ENCODE measurements around the gene ARHGEF10L. TPM values are rescaled to one million over a fixed set of nuclear protein-coding genes. Genes with fewer than 3 reads are reported as not detected.

The ARHGEF10L gene
- total RNA-seq, 1 donor from 2014 or later = not detected

GRCh38 chr1:17588048-17588871 lies 48.8 kb downstream of the ARHGEF10L start:
- intact Hi-C loops (cut with micrococcal nuclease) = no loop called here

DNA sequence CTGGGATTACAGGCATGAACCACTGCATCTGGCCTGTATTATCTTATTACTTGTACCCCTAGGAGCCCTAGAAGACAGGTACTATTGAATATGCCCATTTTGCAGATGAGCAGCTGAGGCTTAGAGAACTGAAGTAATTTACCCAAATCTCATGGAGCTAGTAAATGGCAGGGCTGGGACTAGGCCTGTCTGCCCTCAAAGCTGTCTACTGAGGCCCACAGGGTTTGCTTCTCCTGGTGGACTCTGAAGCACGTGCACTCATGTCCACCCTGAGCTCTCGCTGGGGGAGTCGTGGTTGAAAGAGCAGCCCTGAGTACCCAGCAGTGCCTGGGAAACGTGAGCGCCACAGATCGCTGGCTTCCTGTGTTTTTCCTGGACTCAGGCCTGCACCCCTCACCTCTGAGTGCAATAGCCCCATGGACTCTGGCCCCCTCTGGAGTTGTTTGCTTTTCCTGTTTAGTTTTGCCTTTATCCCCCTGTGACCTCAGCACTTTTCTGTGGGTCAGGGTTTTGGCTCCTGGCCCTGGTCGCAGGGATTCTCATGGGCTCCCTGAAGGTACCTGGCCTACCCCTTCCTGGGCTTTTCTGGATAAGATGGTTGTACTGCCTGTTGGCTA lies 52.4 kb downstream of the ARHGEF10L start:
- intact Hi-C loops (cut with micrococcal nuclease) = no loop called here

GRCh38 chr1:17594026-17594425 lies 54.5 kb downstream of the ARHGEF10L start:
- intact Hi-C loops (cut with micrococcal nuclease) = no loop called here

GRCh38 chr1:17594690-17595601 lies 55.4 kb downstream of the ARHGEF10L start:
- intact Hi-C loops (cut with micrococcal nuclease) = no loop called here

DNA sequence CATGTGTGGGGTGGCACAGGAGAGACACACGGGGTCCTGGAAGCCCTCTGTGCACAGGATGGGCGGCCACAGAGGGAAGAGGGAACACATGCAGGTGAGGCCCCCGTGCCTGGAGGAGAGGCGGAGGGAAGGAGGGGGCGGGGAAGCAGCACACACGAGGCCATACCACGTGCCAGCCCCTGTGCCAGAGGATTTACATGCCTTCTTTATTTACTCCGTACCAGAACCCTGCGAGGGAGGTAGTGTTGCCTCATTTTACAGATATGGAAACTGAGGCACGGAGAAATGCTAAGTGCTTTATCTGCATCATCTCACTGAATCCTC lies 56.1 kb downstream of the ARHGEF10L start:
- intact Hi-C loops (cut with micrococcal nuclease) = no loop called here

DNA sequence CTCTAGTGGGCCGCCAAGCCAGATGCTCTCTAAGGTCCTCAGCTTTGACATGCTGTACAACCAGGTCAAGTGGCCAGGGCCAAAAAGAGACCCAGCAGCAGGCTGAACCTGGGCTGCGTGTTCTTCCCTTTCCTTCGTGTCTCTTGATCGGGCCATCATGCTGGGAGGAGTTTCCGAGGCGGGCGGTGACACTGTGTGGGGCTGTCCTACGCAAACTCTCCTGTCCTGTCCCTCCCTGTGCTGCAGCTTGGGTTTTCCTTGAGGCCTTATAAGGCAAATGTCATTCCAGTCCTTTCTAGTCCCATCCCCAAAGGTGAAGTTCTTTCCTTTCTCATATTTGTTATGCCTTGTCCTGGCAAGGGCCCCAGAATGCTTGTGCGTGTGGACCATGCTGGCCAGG lies 56.7 kb downstream of the ARHGEF10L start:
- intact Hi-C loops (cut with micrococcal nuclease) = no loop called here

- intact Hi-C loops (cut with micrococcal nuclease) = no loop called here
These were observed 57.4 kb downstream of the ARHGEF10L start for GRCh38 chr1:17596651-17597509.

DNA sequence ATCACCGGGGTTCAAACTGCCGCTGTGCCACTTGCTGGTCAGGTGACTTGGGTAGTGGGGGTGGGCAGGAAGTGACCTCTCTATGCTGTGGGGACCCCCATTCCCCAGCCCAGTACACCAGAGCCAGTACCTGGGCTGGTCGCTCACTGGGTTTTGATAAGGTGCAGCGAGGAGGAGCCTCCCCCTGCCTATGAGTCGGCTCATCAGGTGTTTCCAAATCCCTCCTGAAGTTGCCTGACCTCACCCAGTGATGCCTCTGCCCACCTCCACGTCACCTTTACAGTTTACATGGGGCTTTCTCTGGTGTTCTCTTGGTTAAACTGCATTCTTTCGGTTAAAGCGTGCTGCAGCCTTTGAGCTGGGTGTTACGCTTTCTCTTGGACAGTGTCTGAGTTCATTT lies 58.2 kb downstream of the ARHGEF10L start:
- intact Hi-C loops (cut with micrococcal nuclease) = no loop called here

- intact Hi-C loops (cut with micrococcal nuclease) = no loop called here
These were observed 58.8 kb downstream of the ARHGEF10L start for GRCh38 chr1:17598251-17598650.

DNA sequence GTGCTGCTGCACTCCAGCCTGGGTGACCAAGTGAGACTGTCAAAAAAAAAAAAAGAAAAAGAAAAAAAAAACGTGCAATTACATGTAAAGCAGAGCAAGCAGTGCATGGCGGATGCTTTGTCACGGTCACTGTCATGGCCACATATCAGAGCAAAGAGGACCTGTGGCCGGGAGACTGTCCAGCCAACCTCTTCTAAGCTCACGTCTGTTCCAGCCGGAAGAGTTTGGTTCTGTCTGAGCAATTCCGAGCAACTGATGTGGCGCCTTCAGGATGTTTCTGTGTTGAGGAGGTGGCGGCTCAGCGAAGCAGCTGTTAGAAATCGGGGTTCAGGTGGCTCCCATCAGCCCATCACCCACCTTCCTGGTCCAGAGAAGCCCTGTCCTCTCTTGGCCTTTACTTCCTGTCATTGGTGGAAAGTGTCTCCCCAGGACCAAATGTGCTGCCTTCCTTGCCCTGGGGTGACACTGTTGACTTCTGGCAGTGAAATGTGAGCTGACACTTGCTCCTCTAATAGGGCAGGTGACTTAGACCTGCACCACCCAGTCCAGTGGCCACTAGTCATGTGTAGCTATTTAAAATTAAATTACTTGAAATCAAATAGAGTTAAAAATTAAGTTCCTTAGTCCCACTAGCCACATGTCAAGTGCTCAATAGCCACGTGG lies 59.9 kb downstream of the ARHGEF10L start:
- intact Hi-C loops (cut with micrococcal nuclease) = no loop called here

DNA sequence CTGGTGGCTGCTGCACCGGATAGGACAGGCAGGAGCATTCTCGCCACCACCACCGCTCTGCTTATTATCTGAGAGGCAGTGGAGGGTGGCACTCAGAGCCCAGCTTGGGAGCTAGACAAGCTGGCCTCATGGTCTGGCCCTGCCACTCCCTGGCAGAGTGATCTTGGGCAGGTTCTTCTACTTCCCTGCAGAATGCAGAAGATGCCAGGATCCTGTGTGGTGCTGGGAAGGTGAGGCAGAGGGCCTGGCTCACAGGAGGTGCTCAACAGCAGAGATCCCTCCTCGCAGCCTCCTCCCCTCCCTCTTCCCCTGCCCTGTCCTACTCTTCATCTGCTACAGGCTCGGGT lies 60.4 kb downstream of the ARHGEF10L start:
- intact Hi-C loops (cut with micrococcal nuclease) = no loop called here

GRCh38 chr1:17600321-17600720 lies 60.8 kb downstream of the ARHGEF10L start:
- intact Hi-C loops (cut with micrococcal nuclease) = no loop called here

GRCh38 chr1:17601643-17602382 lies 62.3 kb downstream of the ARHGEF10L start:
- intact Hi-C loops (cut with micrococcal nuclease) = no loop called here

GRCh38 chr1:17603091-17603841 lies 63.8 kb downstream of the ARHGEF10L start:
- intact Hi-C loops (cut with micrococcal nuclease) = no loop called here

DNA sequence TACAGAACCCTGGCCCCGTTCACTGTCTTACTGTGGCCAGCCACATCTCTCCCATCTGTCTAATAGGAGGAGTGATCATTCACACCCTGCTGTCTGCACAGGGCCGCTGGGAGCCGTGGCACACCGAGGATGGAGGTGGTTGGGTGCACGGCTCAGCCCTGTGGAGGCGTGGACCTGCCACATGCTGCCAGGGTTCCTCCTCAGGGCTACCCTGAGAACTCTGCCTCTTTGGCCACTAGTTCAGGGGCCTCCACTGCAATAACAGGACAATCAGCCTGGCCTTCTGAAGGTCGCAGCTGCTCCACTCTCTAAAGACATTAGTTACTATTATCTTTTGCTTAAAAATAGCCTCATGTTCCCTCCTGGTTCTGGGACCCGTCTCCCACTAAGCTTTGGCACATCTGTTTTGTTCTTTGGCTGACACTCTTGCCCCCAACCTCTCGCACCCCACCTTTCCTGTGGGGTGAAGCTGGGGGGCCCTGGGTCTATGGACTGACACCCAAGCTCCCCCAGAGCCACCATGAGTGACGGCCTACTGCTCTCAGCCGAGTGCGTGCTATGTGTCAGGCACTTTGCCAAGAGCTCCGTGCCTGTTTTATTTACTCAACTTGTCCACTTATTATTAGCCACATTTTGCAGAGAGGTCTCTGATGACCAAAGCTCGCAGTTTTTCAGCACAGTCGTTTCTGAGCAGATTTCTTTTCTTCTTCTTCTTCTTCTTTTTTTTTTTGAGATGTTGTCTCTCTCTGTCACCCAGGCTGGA lies 66.3 kb downstream of the ARHGEF10L start:
- intact Hi-C loops (cut with micrococcal nuclease) = loop anchor here (2.0 kb wide), 1 partner anchor 103 kb away; no protein-coding TSS in a partner anchor

DNA sequence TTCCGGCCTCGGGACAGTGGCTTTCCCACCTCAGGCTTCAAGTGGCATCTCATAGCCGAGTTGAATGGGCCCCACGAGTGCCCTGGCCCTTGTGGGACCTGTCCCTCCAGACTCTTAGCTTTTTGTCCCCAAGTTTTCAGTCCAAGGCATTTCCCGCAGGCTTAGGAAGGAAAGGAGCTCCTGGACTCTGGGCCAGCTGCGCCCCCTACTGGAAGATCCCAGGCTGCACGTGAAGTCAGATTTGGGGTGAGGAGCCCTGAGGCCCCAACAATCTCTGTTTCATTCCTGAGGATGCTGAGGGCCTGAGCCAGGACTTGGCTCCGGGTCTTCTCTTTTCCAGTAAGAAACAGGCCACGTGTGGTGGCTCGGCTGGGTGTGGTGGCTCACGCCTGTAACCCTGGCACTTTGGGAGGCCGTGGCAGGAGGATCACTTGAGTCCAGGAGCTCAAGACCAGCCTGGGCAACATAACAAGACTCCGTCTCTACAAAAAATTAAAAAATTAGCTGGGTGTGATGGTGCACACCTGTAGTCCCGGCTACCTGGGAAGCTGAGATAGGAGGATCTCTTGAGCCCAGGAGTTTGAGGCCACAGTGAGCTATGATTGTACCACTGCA lies 67.4 kb downstream of the ARHGEF10L start:
- intact Hi-C loops (cut with micrococcal nuclease) = loop anchor here (2.0 kb wide), 1 partner anchor 104 kb away; no protein-coding TSS in a partner anchor

GRCh38 chr1:17607644-17608581 lies 68.4 kb downstream of the ARHGEF10L start:
- intact Hi-C loops (cut with micrococcal nuclease) = loop anchor here (2.0 kb wide), 1 partner anchor 105 kb away; no protein-coding TSS in a partner anchor
